Loucy (cell line): Measurements from ENCODE around the gene PERCC1.

Experiments
- H2AFZ ChIP-seq: fragments of 200-600 bp; sonication (generic); 2 replicates; pipeline ENCODE4 v1.6.0; 2016; ENCODE audit warnings: antibody characterized with exemption, mild to moderate bottlenecking, low read length, moderate library complexity
- H3F3A ChIP-seq: fragments of 200-600 bp; 2 replicates; pipeline ENCODE4 v1.6.0; 2016; ENCODE audit warnings: antibody characterized with exemption, low read depth, mild to moderate bottlenecking
- H3K27me3 ChIP-seq: fragments of 200-600 bp; sonication (generic); 2 replicates; pipeline ENCODE4 v1.6.1; 2014; ENCODE audit warnings: low read length, mild to moderate bottlenecking; ENCODE audit not compliant: insufficient read depth, poor library complexity, severe bottlenecking
- H3K36me3 ChIP-seq: fragments of 200-600 bp; sonication (generic); 2 replicates; pipeline ENCODE4 v1.6.1; 2016; ENCODE audit warnings: low read length; ENCODE audit not compliant: insufficient read depth
- H3K4me1 ChIP-seq: fragments of 200-600 bp; sonication (generic); 2 replicates; pipeline ENCODE4 v1.5.1; 2014; ENCODE audit warnings: low read length, mild to moderate bottlenecking; ENCODE audit not compliant: insufficient read depth, poor library complexity, severe bottlenecking
- H3K4me2 ChIP-seq: fragments of 200-600 bp; sonication (generic); 2 replicates; pipeline ENCODE4 v1.6.0; 2014; ENCODE audit warnings: antibody characterized with exemption, low read length, low read depth, mild to moderate bottlenecking; ENCODE audit not compliant: poor library complexity, severe bottlenecking
- H3K4me3 ChIP-seq: fragments of 200-600 bp; sonication (generic); 2 replicates; pipeline ENCODE4 v1.5.1; 2014; ENCODE audit warnings: low read length, mild to moderate bottlenecking, mixed read lengths; ENCODE audit not compliant: poor library complexity, severe bottlenecking
- H3K79me2 ChIP-seq: fragments of 200-600 bp; sonication (generic); 2 replicates; pipeline ENCODE4 v1.6.1; 2014; ENCODE audit warnings: low read length; ENCODE audit not compliant: insufficient read depth
- H3K9ac ChIP-seq: fragments of 200-600 bp; sonication (generic); 2 replicates; pipeline ENCODE4 v1.6.0; 2014; ENCODE audit warnings: mild to moderate bottlenecking, low read depth, low read length, moderate library complexity; ENCODE audit not compliant: poor library complexity, severe bottlenecking
- H3K9me2 ChIP-seq: fragments of 200-600 bp; sonication (generic); replicated peaks from 2 replicates; pipeline ENCODE4 v1.6.1; 2016; ENCODE audit warnings: low read depth, low read length, mixed read lengths
- H3K9me3 ChIP-seq: fragments of 200-600 bp; sonication (generic); 2 replicates; pipeline ENCODE4 v1.6.1; 2014; ENCODE audit warnings: mild to moderate bottlenecking, antibody characterized with exemption, low read length, low read depth; ENCODE audit not compliant: insufficient read depth
- H4K20me1 ChIP-seq: fragments of 200-600 bp; sonication (generic); 2 replicates; pipeline ENCODE4 v1.6.0; 2014; ENCODE audit warnings: antibody characterized with exemption, low read length, mild to moderate bottlenecking; ENCODE audit not compliant: insufficient read depth, poor library complexity, severe bottlenecking
- CTCF ChIP-seq: fragments of 200-600 bp; sonication (generic); conservative IDR thresholded peaks from 2 replicates; pipeline ENCODE4 v1.5.1; 2014; ENCODE audit warnings: mild to moderate bottlenecking, antibody characterized with exemption, low read length
- EZH2phosphoT487 ChIP-seq: fragments of 200-600 bp; IDR thresholded peaks from 2 replicates; pipeline ENCODE4 v1.6.1; 2018; ENCODE audit warnings: antibody characterized with exemption, mild to moderate bottlenecking, moderate library complexity, borderline replicate concordance

PERCC1 gene

GRCh38 chr16:1461146-1461545 is 30.3 kb downstream of the PERCC1 start:
- Histone ChIP-seq H3K4me1 (no peaks in the 10 kb centered on the region), H3K9me3 (no peaks in the 10 kb centered on the region), H3K9me2 (no peaks in the 10 kb centered on the region), H3K4me3 (no peak overlapping the region), H3K27me3 (no peaks in the 10 kb centered on the region), H2AFZ (no peak overlapping the region), H3F3A (no peaks in the 10 kb centered on the region), H3K4me2 (no peak overlapping the region), H4K20me1 (no peaks in the 10 kb centered on the region), H3K79me2 (no peaks in the 10 kb centered on the region), H3K9ac (no peak overlapping the region), H3K36me3 (no peaks in the 10 kb centered on the region)
- TF ChIP-seq CTCF (no peak), EZH2phosphoT487 (no peak)

GRCh38 chr16:1464196-1464893 is 33.5 kb downstream of the PERCC1 start:
- Histone ChIP-seq H3K9me3 (no peaks in the 10 kb centered on the region), H3K36me3 (no peaks in the 10 kb centered on the region), H2AFZ (no peak overlapping the region), H3K4me3 (no peak overlapping the region), H3K4me2 (no peak overlapping the region), H3K9me2 (no peaks in the 10 kb centered on the region), H4K20me1 (no peaks in the 10 kb centered on the region), H3K27me3 (no peaks in the 10 kb centered on the region), H3F3A (no peaks in the 10 kb centered on the region), H3K4me1 (no peaks in the 10 kb centered on the region), H3K79me2 (no peaks in the 10 kb centered on the region), H3K9ac (no peak overlapping the region)
- TF ChIP-seq EZH2phosphoT487 (no peak), CTCF (no peak)

GRCh38 chr16:1464894-1465566 is 34.2 kb downstream of the PERCC1 start:
- Histone ChIP-seq H3K36me3 (no peaks in the 10 kb centered on the region), H3F3A (no peaks in the 10 kb centered on the region), H3K9ac (no peak overlapping the region)

More at GRCh38 chr16:1464894-1465566, 34.2 kb downstream of the PERCC1 start:
- TF ChIP-seq EZH2phosphoT487 (no peak), CTCF (no peak)
- Histone ChIP-seq H3K4me1 (no peaks in the 10 kb centered on the region), H3K4me2 (no peak overlapping the region), H3K79me2 (no peaks in the 10 kb centered on the region), H3K4me3 (no peak overlapping the region), H4K20me1 (no peaks in the 10 kb centered on the region), H3K27me3 (no peaks in the 10 kb centered on the region), H3K9me3 (no peaks in the 10 kb centered on the region), H2AFZ (no peak overlapping the region), H3K9me2 (no peaks in the 10 kb centered on the region)
